HepG2 (cell line): Measurements from ENCODE around the gene ZNF446. TPM values are rescaled to one million over a fixed set of nuclear protein-coding genes. Genes with fewer than 3 reads are reported as not detected.

Source experiments
- ARNTL ChIP-seq: sonication (generic); formaldehyde crosslinking; IDR thresholded peaks from 2 replicates; pipeline ENCODE4 v1.4.0; 2020; ENCODE audit warnings: mild to moderate bottlenecking, missing genetic modification reagents
- ATF7 ChIP-seq, 2 experiments: fragments of 450-650 bp in 1 of 2; sonication (generic) in 1 of 2; formaldehyde crosslinking in 1 of 2; IDR thresholded peaks; 2 replicates each; pipeline versions ENCODE4 v1.4.0 to v1.6.1; 2016 to 2020; ENCODE audit warnings: antibody characterized with exemption in 1 of 2, mild to moderate bottlenecking in 1 of 2, missing genetic modification reagents in 1 of 2
- CSRNP2 ChIP-seq: sonication (generic); formaldehyde crosslinking; conservative IDR thresholded peaks from 2 replicates; pipeline ENCODE4 v1.8.0; 2022; ENCODE audit warnings: low read depth, missing genetic modification reagents
- CTCF ChIP-seq: sonication (generic); formaldehyde crosslinking; IDR thresholded peaks from 2 replicates; pipeline ENCODE4 v1.5.0; 2020; ENCODE audit warnings: mild to moderate bottlenecking, missing genetic modification reagents, moderate library complexity
- HDAC1 ChIP-seq: sonication (generic); formaldehyde crosslinking; IDR thresholded peaks from 2 replicates; pipeline ENCODE4 v1.5.1; 2020; ENCODE audit warnings: mild to moderate bottlenecking, missing genetic modification reagents
- HNRNPLL ChIP-seq: fragments of 200-400 bp; formaldehyde crosslinking; IDR thresholded peaks from 2 replicates; pipeline ENCODE4 v1.6.1; 2017; ENCODE audit warnings: mild to moderate bottlenecking, low read depth, low read length; ENCODE audit not compliant: poor library complexity, severe bottlenecking
- MTA3 ChIP-seq: sonication (generic); formaldehyde crosslinking; IDR thresholded peaks from 2 replicates; pipeline ENCODE4 v1.4.0; 2020; ENCODE audit warnings: missing genetic modification reagents
- NR2F6 ChIP-seq, 2 experiments: IDR thresholded peaks; 2 replicates each; pipeline ENCODE4 v1.6.1; 2016; ENCODE audit warnings: antibody characterized with exemption in 1 of 2, mild to moderate bottlenecking in 1 of 2
- RBAK ChIP-seq: sonication (generic); formaldehyde crosslinking; IDR thresholded peaks from 2 replicates; pipeline ENCODE4 v1.5.1; 2020; ENCODE audit warnings: mild to moderate bottlenecking, missing genetic modification reagents
- ZNF136 ChIP-seq: sonication (generic); formaldehyde crosslinking; IDR thresholded peaks from 2 replicates; pipeline ENCODE4 v1.8.1; 2022; ENCODE audit warnings: low read depth, mild to moderate bottlenecking, moderate library complexity, missing genetic modification reagents
- ZNF256 ChIP-seq: sonication (generic); formaldehyde crosslinking; conservative IDR thresholded peaks from 2 replicates; pipeline ENCODE4 v1.4.0; 2020; ENCODE audit warnings: missing genetic modification reagents
- ZNF367 ChIP-seq: sonication (generic); formaldehyde crosslinking; IDR thresholded peaks from 2 replicates; pipeline ENCODE4 v1.4.0; 2020; ENCODE audit warnings: missing genetic modification reagents, borderline replicate concordance
- ZNF441 ChIP-seq: sonication (generic); formaldehyde crosslinking; IDR thresholded peaks from 2 replicates; pipeline ENCODE4 v1.7.0; 2021; ENCODE audit warnings: missing genetic modification reagents, borderline replicate concordance
- ZNF501 ChIP-seq: sonication (generic); formaldehyde crosslinking; IDR thresholded peaks from 2 replicates; pipeline ENCODE4 v1.5.1; 2020; ENCODE audit warnings: mild to moderate bottlenecking, moderate library complexity, missing genetic modification reagents
- ZNF589 ChIP-seq: sonication (generic); formaldehyde crosslinking; conservative IDR thresholded peaks from 2 replicates; pipeline ENCODE4 v1.8.0; 2022; ENCODE audit warnings: mild to moderate bottlenecking, moderate library complexity, missing genetic modification reagents
- ZNF660 ChIP-seq: sonication (generic); formaldehyde crosslinking; IDR thresholded peaks from 2 replicates; pipeline ENCODE4 v1.5.1; 2020; ENCODE audit warnings: mild to moderate bottlenecking, low read depth, missing genetic modification reagents, borderline replicate concordance
- ZNF746 ChIP-seq: sonication (generic); formaldehyde crosslinking; IDR thresholded peaks from 2 replicates; pipeline ENCODE4 v1.8.0; 2022; ENCODE audit warnings: mild to moderate bottlenecking, missing genetic modification reagents
- ZNF816 ChIP-seq: sonication (generic); formaldehyde crosslinking; IDR thresholded peaks from 2 replicates; pipeline ENCODE4 v1.8.0; 2022; ENCODE audit warnings: missing genetic modification reagents, mild to moderate bottlenecking, borderline replicate concordance
- polyA plus RNA-seq, 8 experiments: library from polyadenylated mRNA; depleted of rRNA in 3 of 8; stranded (reverse) in 7 of 8; unstranded in 1 of 8; fragments of >200 nt; fragmentation: Illumina TruSeq in 4 of 8; extraction: Trizol in 4 of 8; gene quantifications; 2 replicates each; pipeline versions ENCODE4 v1.2.1 to v1.2.3, GENCODE V29; 2011 to 2016; ENCODE audit warnings: low read depth in 4 of 8, missing spikeins in 1 of 8, mixed read lengths in 1 of 8; ENCODE audit not compliant: insufficient read depth in 1 of 8
- total RNA-seq, 5 experiments: library from RNA; depleted of rRNA; stranded (reverse); fragments of >200 nt; fragmentation: Illumina TruSeq; extraction: Trizol; gene quantifications; 2 replicates each; pipeline ENCODE4 v1.2.3, GENCODE V29; 2016; ENCODE audit warnings: low read depth in 1 of 5
- TF ChIP-seq, protein P1 (sequence below): sonication (generic); formaldehyde crosslinking; IDR thresholded peaks from 2 replicates; pipeline ENCODE4 v1.4.0; 2020; ENCODE audit warnings: missing genetic modification reagents

Gene ZNF446
- total and polyA plus RNA-seq, 2 of the 13 experiments (the other 11 are each of a cell fraction or from before 2014, with no cell fraction given): 3.0 to 3.6 TPM

DNA sequence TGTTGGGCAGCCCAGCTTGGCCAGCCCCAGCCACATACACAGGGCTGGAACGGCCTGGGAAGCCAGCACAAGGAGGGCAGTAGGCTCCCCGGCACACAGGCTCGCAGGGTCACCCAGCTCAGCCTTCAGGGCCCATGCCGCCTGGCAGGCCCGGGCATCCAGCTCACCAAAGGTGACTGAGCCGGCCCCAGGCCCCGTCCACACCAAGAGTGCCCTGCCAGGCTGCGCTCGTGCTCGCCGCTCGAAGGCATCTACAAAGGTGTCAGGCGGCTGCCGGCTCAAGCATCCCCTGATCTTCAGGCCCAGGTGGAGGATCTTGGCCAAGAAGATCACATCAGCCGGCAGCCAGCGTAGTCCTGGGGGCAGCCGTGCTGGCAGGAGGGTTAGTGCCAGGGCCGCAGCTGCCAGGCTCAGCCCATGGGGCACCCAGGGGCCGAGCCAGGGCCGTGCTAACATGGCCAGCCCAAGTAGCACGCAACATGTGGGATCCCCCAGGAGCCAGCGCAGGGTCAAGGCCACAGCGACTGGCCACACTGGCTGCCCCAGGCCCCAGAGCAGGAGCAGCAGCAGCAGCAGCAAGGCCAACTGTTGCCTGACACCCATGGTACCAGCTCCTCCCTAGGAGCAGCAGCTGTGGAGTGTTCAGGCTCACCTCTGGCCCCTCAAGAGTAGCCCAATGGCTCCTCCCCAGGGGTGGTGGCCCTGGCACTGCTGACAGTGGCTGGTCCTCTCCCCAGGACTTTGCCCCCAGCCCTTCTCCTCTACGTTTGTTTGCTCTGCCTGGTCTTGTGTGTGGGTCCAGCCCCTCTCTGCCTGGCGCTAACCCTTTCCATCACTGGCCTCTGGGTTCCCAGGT is 35.4 kb downstream of the ZNF446 start, which contains the start of gene SLC27A5 (continued):
- TF ChIP-seq ZNF746: 0 out of 2 replicates have a peak, but pooled peaks have one; percentile 66
- peak; percentile 72; the same call in 1 of the 2 replicates for TF ChIP-seq NR2F6 (IDR thresholded peaks at IDR 0.05)
- peak; percentile 86 for TF ChIP-seq NR2F6 (CRISPR knock-in tag; IDR thresholded peaks at IDR 0.05)
- no peak for TF ChIP-seq RBAK (CRISPR knock-in tag)
- TF ChIP-seq ZNF256 (CRISPR knock-in tag): no peak
- TF ChIP-seq ZNF660: no peak
- TF ChIP-seq, protein P1, sequence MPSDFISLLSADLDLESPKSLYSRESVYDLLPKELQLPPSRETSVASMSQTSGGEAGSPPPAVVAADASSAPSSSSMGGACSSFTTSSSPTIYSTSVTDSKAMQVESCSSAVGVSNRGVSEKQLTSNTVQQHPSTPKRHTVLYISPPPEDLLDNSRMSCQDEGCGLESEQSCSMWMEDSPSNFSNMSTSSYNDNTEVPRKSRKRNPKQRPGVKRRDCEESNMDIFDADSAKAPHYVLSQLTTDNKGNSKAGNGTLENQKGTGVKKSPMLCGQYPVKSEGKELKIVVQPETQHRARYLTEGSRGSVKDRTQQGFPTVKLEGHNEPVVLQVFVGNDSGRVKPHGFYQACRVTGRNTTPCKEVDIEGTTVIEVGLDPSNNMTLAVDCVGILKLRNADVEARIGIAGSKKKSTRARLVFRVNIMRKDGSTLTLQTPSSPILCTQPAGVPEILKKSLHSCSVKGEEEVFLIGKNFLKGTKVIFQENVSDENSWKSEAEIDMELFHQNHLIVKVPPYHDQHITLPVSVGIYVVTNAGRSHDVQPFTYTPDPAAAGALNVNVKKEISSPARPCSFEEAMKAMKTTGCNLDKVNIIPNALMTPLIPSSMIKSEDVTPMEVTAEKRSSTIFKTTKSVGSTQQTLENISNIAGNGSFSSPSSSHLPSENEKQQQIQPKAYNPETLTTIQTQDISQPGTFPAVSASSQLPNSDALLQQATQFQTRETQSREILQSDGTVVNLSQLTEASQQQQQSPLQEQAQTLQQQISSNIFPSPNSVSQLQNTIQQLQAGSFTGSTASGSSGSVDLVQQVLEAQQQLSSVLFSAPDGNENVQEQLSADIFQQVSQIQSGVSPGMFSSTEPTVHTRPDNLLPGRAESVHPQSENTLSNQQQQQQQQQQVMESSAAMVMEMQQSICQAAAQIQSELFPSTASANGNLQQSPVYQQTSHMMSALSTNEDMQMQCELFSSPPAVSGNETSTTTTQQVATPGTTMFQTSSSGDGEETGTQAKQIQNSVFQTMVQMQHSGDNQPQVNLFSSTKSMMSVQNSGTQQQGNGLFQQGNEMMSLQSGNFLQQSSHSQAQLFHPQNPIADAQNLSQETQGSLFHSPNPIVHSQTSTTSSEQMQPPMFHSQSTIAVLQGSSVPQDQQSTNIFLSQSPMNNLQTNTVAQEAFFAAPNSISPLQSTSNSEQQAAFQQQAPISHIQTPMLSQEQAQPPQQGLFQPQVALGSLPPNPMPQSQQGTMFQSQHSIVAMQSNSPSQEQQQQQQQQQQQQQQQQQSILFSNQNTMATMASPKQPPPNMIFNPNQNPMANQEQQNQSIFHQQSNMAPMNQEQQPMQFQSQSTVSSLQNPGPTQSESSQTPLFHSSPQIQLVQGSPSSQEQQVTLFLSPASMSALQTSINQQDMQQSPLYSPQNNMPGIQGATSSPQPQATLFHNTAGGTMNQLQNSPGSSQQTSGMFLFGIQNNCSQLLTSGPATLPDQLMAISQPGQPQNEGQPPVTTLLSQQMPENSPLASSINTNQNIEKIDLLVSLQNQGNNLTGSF: no peak
- no peak for TF ChIP-seq ZNF441
- no peak for TF ChIP-seq ATF7 (IDR thresholded peaks at IDR 0.05)
- no peak for TF ChIP-seq ATF7 (CRISPR knock-in tag; IDR thresholded peaks at IDR 0.05)
- TF ChIP-seq HNRNPLL: peak; percentile 42
- TF ChIP-seq ZNF589 (CRISPR knock-in tag): no peak
- TF ChIP-seq ZNF367: no peak
- no peak for TF ChIP-seq MTA3 (CRISPR knock-in tag)
- TF ChIP-seq CSRNP2 (CRISPR knock-in tag): no peak
- peak; percentile 42 for TF ChIP-seq CTCF (CRISPR knock-in tag)
- TF ChIP-seq ZNF816: no peak
- no peak for TF ChIP-seq ZNF136 (CRISPR knock-in tag)
- peak; percentile 74 for TF ChIP-seq HDAC1 (CRISPR knock-in tag)
- peak; percentile 68 for TF ChIP-seq ARNTL (CRISPR knock-in tag)
- TF ChIP-seq ZNF501 (CRISPR knock-in tag): no peak
